Activated T-helper 2 cell treated with anti-CD3 and anti-CD28 coated beads, Interferon-gamma antibody, Interleukin-2, Interleukin-4, amounts not matched to agents 10 μg/mL and 5 μg/mL and 100 μg/mL, durations not matched to agents 14 hours and 24 hours and 36 hours (primary cell): ENCODE results near the gene FNDC8. TPM values are rescaled to one million over a fixed set of nuclear protein-coding genes. Genes with fewer than 3 reads are reported as not detected.
"Not testable (repeated sequence)": the region's sequence is repeated elsewhere in the genome, so short reads cannot be mapped to it uniquely, and the experiment has no call there.

Experiments
- DNase-seq: peaks from one replicate; pipeline ENCODE4 v3.0.0; 2021; ENCODE audit warnings: low spot score
- H3K27ac Mint-ChIP-seq: one replicate; pipeline ENCODE4 v1.8.0; 2021; ENCODE audit warnings: mixed read lengths
- H3K27me3 Mint-ChIP-seq: one replicate; pipeline ENCODE4 v1.8.0; 2021; ENCODE audit warnings: low read depth, mixed read lengths
- H3K36me3 Mint-ChIP-seq: one replicate; pipeline ENCODE4 v1.8.0; 2021; ENCODE audit warnings: low read depth, mixed read lengths
- H3K4me1 Mint-ChIP-seq: one replicate; pipeline ENCODE4 v1.8.0; 2021; ENCODE audit warnings: low read depth, mixed read lengths
- H3K4me3 Mint-ChIP-seq: one replicate; pipeline ENCODE4 v1.8.0; 2021; ENCODE audit warnings: low read depth, mild to moderate bottlenecking, moderate library complexity, mixed read lengths
- H3K9me3 Mint-ChIP-seq: one replicate; pipeline ENCODE4 v1.8.0; 2021; ENCODE audit warnings: mixed read lengths
- intact Hi-C: fragments of 100-400 bp; cut with micrococcal nuclease; formaldehyde crosslinking; loops from one replicate; pipeline ENCODE4 v1.15.1; 2023
- total RNA-seq: library from RNA; stranded (reverse); gene quantifications from 2 replicates; pipeline ENCODE4 v1.2.3, GENCODE V29; 2022

FNDC8 gene
- total RNA-seq, 1 donor from 2014 or later: not detected

GRCh38 chr17:35132816-35133550, 11.6 kb downstream of the FNDC8 start:
- H3K9me3 Mint-ChIP-seq: no peaks in the 10 kb centered on the region
- no peak overlapping the region for H3K27ac Mint-ChIP-seq
- H3K4me3 Mint-ChIP-seq: no peak overlapping the region
- no peaks in the 10 kb centered on the region for H3K27me3 Mint-ChIP-seq
- peaks cover 65% of the 10 kb centered on the region for H3K36me3 Mint-ChIP-seq
- intact Hi-C loops: no loop called here
- no peak for DNase-seq
- no peaks in the 10 kb centered on the region for H3K4me1 Mint-ChIP-seq

DNA sequence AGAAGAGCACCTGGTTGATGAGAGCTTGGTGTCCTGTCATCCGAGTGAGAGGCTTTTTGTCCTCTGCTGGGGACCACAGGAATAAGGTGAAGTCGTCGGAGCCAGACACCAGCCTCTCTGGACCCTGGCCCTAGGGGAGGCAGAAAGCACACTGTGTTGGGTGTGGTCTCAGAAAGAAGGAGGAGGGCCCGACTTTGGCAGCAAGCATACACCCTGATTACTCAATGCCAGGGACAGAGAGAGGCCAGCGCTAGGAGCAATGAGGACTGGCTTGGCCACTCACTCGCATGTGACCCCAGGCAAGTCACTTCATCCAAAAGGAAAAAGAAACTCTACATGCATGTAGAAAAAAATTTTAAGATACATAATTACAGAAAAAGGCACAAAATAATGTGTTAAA, 13.9 kb downstream of the FNDC8 start:
- H3K27ac Mint-ChIP-seq: no peak overlapping the region
- intact Hi-C loops: no loop called here
- H3K36me3 Mint-ChIP-seq: peaks cover 83% of the 10 kb centered on the region
- H3K9me3 Mint-ChIP-seq: no peaks in the 10 kb centered on the region
- H3K27me3 Mint-ChIP-seq: no peaks in the 10 kb centered on the region
- no peak overlapping the region for H3K4me3 Mint-ChIP-seq
- H3K4me1 Mint-ChIP-seq: no peaks in the 10 kb centered on the region
- DNase-seq: no peak

DNA sequence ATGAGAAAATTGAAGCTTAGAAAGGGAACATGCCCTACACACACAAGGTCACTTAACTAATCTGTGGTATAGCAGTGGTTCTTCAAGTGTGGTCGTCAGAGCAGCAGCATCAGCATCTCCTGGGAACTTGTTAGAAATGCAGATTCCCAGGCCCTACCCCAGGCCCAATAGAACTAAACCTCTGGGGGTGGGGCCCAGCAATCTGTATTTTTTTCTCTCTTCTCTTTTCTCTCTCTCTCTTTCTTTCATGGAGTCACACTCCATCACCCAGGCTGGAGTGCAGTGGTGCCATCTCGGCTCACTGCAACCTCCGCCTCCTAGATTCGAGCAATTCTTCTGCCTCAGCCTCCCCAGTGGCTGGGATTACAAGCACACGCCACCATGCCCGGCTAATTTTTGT, 16.8 kb downstream of the FNDC8 start:
- no peak for DNase-seq
- Mint-ChIP-seq H3K36me3 (peaks cover 73% of the 10 kb centered on the region), H3K9me3 (no peaks in the 10 kb centered on the region), H3K4me3 (no peak overlapping the region), H3K27ac (no peak overlapping the region), H3K4me1 (peaks cover 5% of the 10 kb centered on the region), H3K27me3 (no peaks in the 10 kb centered on the region)
- intact Hi-C loops: no loop called here

DNA sequence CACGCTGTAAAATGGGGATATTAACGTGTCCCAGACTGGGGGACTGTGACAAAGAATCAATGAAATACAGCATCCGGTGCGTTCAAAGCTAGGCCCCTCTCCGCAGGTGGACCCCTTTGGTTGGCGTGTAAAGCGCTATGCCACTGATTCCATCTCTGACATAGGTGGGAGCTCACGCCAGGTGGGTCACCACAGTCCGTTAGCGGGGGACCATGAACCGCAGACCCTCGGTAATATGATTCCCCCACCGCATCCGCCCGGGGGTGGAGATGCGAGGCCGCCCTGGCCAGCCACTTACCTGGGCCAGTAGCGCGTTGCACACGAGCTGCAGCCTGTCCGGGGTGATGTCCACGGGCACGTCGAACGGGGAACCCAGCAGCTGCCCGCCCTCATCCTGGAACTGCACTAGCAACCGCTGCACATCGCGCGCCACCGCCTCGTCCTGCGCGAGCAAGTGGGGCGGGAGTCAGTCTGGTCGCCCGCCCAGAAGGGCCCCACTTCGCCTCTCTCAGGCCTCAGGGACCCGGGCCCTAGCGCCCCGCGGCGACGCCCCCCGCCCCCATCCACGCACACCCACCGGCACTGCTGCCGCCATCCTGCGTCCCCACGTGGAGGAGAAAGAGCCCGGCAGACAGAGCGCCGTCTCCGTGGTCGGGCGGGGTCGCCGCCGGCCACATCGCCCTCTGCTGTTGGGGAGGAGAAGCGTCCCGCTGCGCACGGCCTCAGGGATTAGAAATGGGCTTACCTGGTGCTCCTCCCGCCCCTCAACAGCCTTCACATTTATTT, 20.5 kb downstream of the FNDC8 start, which contains the start of gene NLE1:
NLE1 (minus strand) TSS at position 623 of the 786 bp plus-strand sequence; CDS start at position 595, 28 bp downstream.
- H3K4me3 Mint-ChIP-seq: peak within 1 kb of the TSS; percentile 82
- H3K9me3 Mint-ChIP-seq: no peaks in the 10 kb centered on the region
- intact Hi-C loops: loop anchor here (5.0 kb wide), 1 partner anchor 70 kb away; no protein-coding TSS in a partner anchor
- peak within 1 kb of the TSS; percentile 69 for H3K27ac Mint-ChIP-seq
- peak; percentile 86 for DNase-seq
- H3K36me3 Mint-ChIP-seq: peaks cover 36% of the 10 kb centered on the region
- peaks cover 6% of the 10 kb centered on the region for H3K4me1 Mint-ChIP-seq
- H3K27me3 Mint-ChIP-seq: no peaks in the 10 kb centered on the region

DNA sequence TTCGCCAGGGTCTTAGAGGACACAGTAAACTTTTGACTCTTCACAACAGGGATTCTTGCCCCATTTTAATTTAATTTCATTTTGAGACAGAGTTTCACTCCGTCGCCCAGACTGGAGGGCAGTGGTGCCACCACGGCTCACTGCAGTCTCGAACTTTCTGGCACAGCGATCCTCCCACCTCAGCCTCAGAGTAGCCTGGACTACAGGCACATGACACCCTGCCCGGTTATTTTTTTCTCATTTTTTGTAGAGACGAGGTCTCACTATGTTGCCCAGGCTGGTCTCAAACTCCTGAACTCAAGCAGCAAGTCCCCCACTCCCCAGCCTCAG, 21.0 kb downstream of the FNDC8 start:
- Mint-ChIP-seq H3K4me1 (peaks cover 6% of the 10 kb centered on the region), H3K27me3 (no peaks in the 10 kb centered on the region), H3K4me3 (peak overlapping the region; percentile 82), H3K27ac (no peak overlapping the region), H3K9me3 (no peaks in the 10 kb centered on the region), H3K36me3 (peaks cover 31% of the 10 kb centered on the region)
- DNase-seq: no peak
- intact Hi-C loops: loop anchor here (5.0 kb wide), 1 partner anchor 70 kb away; no protein-coding TSS in a partner anchor

DNA sequence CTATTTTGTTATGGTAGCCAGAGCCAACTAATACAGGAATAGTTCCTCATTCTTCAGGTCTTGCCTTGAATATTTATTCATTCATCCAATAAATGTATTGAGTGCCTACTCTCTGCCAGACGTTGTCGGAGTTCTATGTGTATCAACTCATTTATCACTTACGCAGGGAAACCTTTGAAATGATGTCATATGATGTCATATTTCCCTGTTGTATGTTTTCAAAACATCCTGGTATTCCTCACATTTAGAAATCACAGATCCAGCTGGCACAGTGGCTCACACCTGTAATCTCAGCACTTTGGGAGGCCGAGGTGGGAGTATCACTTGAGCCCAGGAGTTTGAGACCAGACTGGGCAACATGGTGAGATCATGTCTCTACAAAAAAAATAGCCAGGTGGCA, 23.4 kb downstream of the FNDC8 start:
- DNase-seq: no peak
- peaks cover 8% of the 10 kb centered on the region for H3K36me3 Mint-ChIP-seq
- no peak overlapping the region for H3K27ac Mint-ChIP-seq
- peaks cover 6% of the 10 kb centered on the region for H3K4me1 Mint-ChIP-seq
- no peak overlapping the region for H3K4me3 Mint-ChIP-seq
- H3K9me3 Mint-ChIP-seq: no peaks in the 10 kb centered on the region
- intact Hi-C loops: loop anchor here (5.0 kb wide), 1 partner anchor 67 kb away; no protein-coding TSS in a partner anchor
- H3K27me3 Mint-ChIP-seq: no peaks in the 10 kb centered on the region

DNA sequence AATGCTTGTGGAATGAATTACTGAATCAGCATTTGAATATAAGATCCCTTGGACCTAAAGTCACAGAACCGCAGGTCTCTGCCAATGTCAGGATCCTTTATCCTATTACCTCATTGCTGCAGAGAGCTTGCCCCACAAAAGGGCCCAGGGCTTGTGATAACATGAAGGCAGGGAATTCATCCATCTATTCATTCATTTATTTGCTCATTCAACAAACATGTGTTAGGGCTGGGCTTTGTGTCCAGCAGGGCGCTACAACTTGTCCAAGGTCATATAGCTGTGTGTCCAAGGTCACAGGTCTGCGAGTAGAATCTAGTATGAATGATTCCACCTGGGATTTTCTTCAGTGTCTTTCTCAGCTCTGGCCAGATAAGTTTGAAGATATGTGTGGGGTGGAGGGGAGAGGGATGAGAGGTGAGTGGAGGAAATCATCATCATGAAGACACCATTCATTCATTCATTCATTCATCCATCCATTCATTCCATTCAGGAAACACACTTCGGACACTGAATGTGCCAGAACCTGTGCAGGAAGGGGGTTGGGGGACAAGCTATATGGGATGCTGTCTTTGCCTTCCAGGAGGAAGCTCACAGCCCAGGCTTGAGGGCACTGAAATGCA, 24.9 kb downstream of the FNDC8 start:
- Mint-ChIP-seq H3K27me3 (peaks cover 1% of the 10 kb centered on the region), H3K4me3 (no peak overlapping the region), H3K9me3 (no peaks in the 10 kb centered on the region), H3K4me1 (peaks cover 5% of the 10 kb centered on the region), H3K27ac (no peak overlapping the region), H3K36me3 (peaks cover 3% of the 10 kb centered on the region)
- intact Hi-C loops: no loop called here
- no peak for DNase-seq

- Mint-ChIP-seq H3K27ac (no peak within 1 kb of the TSS), H3K27me3 (peaks cover 4% of the 10 kb centered on the region)
- intact Hi-C loops: no loop called here
Measured at GRCh38 chr17:35147375-35147905, 26.0 kb downstream of the FNDC8 start, which contains the start of gene UNC45B. UNC45B (plus strand) TSS chr17:35147817; CDS start chr17:35148264, 447 bp downstream.

GRCh38 chr17:35148144-35148543, 26.7 kb downstream of the FNDC8 start:
- H3K4me3 Mint-ChIP-seq: no peak overlapping the region
- H3K36me3 Mint-ChIP-seq: no peaks in the 10 kb centered on the region
- intact Hi-C loops: no loop called here
- DNase-seq: no peak
- H3K9me3 Mint-ChIP-seq: no peaks in the 10 kb centered on the region
- H3K27me3 Mint-ChIP-seq: peaks cover 10% of the 10 kb centered on the region
- no peak overlapping the region for H3K27ac Mint-ChIP-seq
- H3K4me1 Mint-ChIP-seq: peaks cover 1% of the 10 kb centered on the region

More at GRCh38 chr17:35147375-35147905, 26.0 kb downstream of the FNDC8 start, which contains the start of gene UNC45B:
- Mint-ChIP-seq H3K4me3 (no peak within 1 kb of the TSS), H3K9me3 (no peaks in the 10 kb centered on the region), H3K36me3 (no peaks in the 10 kb centered on the region), H3K4me1 (peaks cover 2% of the 10 kb centered on the region)
- no peak for DNase-seq

- no peak for DNase-seq
- Mint-ChIP-seq H3K9me3 (no peaks in the 10 kb centered on the region), H3K4me3 (no peak overlapping the region), H3K27ac (no peak overlapping the region), H3K4me1 (no peaks in the 10 kb centered on the region), H3K27me3 (peaks cover 17% of the 10 kb centered on the region), H3K36me3 (no peaks in the 10 kb centered on the region)
- intact Hi-C loops: no loop called here
Measured at GRCh38 chr17:35149941-35150340, 28.5 kb downstream of the FNDC8 start.

- H3K9me3 Mint-ChIP-seq, DNase-seq, H3K27ac Mint-ChIP-seq, H3K4me3 Mint-ChIP-seq, H3K36me3 Mint-ChIP-seq, H3K4me1 Mint-ChIP-seq, intact Hi-C loops: not testable (repeated sequence)
- peaks cover 20% of the 10 kb centered on the region for H3K27me3 Mint-ChIP-seq
Measured at GRCh38 chr17:35151080-35151479, 29.7 kb downstream of the FNDC8 start.

DNA sequence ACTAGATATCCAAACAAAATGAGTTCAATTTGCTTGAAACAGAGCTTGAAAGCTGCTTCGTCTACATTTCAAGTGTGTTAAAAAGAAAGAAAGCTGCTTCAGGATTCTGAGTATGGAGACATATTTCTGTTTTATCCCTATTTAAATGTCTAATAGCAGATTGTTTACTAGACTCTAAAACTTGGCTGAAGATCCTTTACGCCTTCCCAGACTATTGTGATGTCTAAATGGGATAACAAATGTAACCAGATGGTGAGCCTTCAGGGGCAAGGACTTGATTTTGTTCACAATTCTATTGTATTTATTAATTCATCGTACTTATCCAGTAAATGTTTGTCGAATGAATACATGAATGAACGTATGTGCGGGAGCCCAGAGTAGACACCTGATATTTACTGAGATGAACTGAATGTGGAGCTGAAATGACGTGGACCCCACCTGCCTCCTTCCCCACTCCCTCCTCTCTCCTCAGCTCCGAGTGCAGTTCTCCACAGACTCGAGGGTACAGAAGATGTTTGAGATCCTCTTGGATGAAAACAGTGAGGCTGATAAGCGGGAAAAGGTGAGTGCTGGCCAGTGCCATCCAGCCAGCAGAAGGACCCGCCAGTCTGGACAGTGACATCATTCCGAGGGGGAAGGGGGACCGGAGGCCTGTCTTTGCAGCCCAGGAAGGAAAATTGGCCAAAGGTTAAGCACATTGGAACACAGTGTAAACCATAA, 31.2 kb downstream of the FNDC8 start:
- Mint-ChIP-seq H3K9me3 (no peaks in the 10 kb centered on the region), H3K27ac (no peak overlapping the region), H3K4me1 (peaks cover 4% of the 10 kb centered on the region), H3K4me3 (no peak overlapping the region), H3K36me3 (no peaks in the 10 kb centered on the region), H3K27me3 (peaks cover 20% of the 10 kb centered on the region)
- DNase-seq: no peak
- intact Hi-C loops: no loop called here
